C4-2B (cell line): ENCODE results near the gene SLIT3.

Experiments used
- ZFX ChIP-seq: fragments of 450-650 bp; IDR thresholded peaks from 2 replicates; pipeline ENCODE4 v1.6.1; 2017
- TF ChIP-seq, protein P1 (sequence below): fragments of 450-650 bp; conservative IDR thresholded peaks from 2 replicates; pipeline ENCODE4 v1.5.1; 2017; ENCODE audit warnings: mild to moderate bottlenecking

DNA sequence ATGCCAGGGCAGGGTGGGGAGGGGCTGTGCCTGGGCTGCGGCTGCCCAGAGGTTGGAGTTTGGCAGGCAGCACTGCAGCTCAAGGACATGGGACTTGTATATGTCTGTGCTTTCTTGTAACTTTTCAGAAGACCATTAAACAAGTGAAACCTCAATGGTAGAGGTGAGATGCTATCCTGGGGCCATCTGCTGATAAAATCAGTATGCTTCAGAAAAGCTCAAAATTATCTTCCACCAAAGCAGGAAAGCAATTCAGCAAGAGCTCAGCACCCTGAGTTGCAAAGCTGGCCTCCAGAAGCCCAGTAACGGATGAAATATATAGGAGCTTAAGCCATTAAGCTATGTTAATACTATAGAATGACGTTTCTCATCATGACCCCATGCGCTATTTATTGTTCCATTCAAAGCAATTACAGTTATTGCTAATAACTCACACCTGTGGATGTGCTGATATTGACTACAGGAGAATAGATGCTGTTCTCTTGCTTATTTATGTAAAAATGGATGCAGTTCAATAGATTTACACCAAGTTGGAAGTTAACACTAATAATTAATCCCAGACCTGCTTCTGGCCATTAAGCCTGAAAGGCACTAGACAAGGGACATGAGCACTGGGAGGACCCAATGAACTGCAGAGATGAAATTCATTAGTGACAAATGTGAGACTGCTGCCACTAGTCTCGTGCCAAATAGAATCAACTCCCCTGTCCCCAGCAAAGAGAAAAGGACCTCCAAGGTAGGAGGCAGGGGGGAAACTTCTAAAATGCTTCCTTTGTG is 405.5 kb downstream of the SLIT3 start:
- TF ChIP-seq, protein P1, sequence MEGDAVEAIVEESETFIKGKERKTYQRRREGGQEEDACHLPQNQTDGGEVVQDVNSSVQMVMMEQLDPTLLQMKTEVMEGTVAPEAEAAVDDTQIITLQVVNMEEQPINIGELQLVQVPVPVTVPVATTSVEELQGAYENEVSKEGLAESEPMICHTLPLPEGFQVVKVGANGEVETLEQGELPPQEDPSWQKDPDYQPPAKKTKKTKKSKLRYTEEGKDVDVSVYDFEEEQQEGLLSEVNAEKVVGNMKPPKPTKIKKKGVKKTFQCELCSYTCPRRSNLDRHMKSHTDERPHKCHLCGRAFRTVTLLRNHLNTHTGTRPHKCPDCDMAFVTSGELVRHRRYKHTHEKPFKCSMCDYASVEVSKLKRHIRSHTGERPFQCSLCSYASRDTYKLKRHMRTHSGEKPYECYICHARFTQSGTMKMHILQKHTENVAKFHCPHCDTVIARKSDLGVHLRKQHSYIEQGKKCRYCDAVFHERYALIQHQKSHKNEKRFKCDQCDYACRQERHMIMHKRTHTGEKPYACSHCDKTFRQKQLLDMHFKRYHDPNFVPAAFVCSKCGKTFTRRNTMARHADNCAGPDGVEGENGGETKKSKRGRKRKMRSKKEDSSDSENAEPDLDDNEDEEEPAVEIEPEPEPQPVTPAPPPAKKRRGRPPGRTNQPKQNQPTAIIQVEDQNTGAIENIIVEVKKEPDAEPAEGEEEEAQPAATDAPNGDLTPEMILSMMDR = no peak
- TF ChIP-seq ZFX = no peak
